Lower lobe of right lung (tissue), 2 donors: ENCODE results near the gene PCSK6. TPM values are rescaled to one million over a fixed set of nuclear protein-coding genes. Genes with fewer than 3 reads are reported as not detected.

Experiments used
- ATAC-seq, 2 donors: fragments of 200-7000 bp; cut with Tn5 transposase; one replicate each; pipeline ENCODE4 v1.9.1; 2020 to 2022; ENCODE audit warnings: mild to moderate bottlenecking in 2 of 2, moderate library complexity in 2 of 2
- DNase-seq: peaks from one replicate; pipeline ENCODE4 v3.0.0-alpha.2; 2020
- H3K27ac ChIP-seq: fragments of 200-600 bp; one replicate; pipeline ENCODE4 v1.8.0; 2022
- H3K27me3 ChIP-seq: fragments of 200-600 bp; one replicate; pipeline ENCODE4 v1.8.0; 2022; ENCODE audit warnings: low read depth
- H3K36me3 ChIP-seq: fragments of 200-600 bp; one replicate; pipeline ENCODE4 v1.8.0; 2022; ENCODE audit warnings: mild to moderate bottlenecking
- H3K4me1 ChIP-seq: fragments of 200-600 bp; one replicate; pipeline ENCODE4 v1.8.0; 2022
- H3K4me3 ChIP-seq: fragments of 200-600 bp; one replicate; pipeline ENCODE4 v1.8.0; 2022; ENCODE audit warnings: mild to moderate bottlenecking
- H3K9me3 ChIP-seq: fragments of 200-600 bp; one replicate; pipeline ENCODE4 v1.8.0; 2022
- intact Hi-C: fragments of 100-400 bp; cut with DNase I; formaldehyde crosslinking; loops from one replicate; pipeline ENCODE4 v1.11.0; 2022
- total RNA-seq: library from RNA; stranded (reverse); fragmentation: NEBNext Ultra II Directional; extraction: Animal tissue kit (Norgen Biotek cat#: 25700); gene quantifications from one replicate; pipeline ENCODE4 v1.2.1, GENCODE V29; 2021
- TF ChIP-seq, protein P1 (sequence below): fragments of 200-600 bp; IDR thresholded peaks from one replicate; pipeline ENCODE4 v1.8.0; 2022; ENCODE audit warnings: antibody characterized with exemption, mild to moderate bottlenecking
- donor health status: DM: no; HTN: yes; CAD: no; lungs with severe emphysema.

Gene PCSK6
- total RNA-seq, 1 donor from 2014 or later, result 12.3 TPM

DNA sequence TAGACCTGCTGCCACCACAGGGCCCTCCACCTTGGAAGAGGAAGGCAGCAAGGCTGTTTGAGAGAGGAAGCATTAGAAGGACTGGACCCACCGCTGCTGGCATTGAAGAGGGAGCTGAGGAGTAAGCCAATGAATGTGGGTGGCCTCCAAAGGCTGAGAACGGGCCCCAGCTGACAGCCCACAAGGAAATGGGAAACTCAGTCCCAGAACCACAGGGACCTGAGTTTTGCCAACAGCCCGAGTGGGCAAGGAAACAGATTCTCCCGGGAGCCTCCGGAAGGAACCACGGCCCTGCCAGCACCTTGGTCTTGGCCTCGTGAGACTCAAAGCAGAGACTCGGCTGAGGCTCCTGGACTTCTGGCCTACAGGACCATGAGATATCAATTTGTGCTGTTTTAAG lies 99.0 kb downstream of the PCSK6 start:
- no peaks in the 10 kb centered on the region for H3K36me3 ChIP-seq
- H3K27ac ChIP-seq, result no peak overlapping the region
- no peaks in the 10 kb centered on the region for H3K27me3 ChIP-seq
- H3K9me3 ChIP-seq, result no peaks in the 10 kb centered on the region
- H3K4me1 ChIP-seq, result no peaks in the 10 kb centered on the region
- H3K4me3 ChIP-seq, result no peak overlapping the region
- ATAC-seq, result no peak
- DNase-seq, result no peak
- intact Hi-C loops, result no loop called here
- TF ChIP-seq, protein P1, sequence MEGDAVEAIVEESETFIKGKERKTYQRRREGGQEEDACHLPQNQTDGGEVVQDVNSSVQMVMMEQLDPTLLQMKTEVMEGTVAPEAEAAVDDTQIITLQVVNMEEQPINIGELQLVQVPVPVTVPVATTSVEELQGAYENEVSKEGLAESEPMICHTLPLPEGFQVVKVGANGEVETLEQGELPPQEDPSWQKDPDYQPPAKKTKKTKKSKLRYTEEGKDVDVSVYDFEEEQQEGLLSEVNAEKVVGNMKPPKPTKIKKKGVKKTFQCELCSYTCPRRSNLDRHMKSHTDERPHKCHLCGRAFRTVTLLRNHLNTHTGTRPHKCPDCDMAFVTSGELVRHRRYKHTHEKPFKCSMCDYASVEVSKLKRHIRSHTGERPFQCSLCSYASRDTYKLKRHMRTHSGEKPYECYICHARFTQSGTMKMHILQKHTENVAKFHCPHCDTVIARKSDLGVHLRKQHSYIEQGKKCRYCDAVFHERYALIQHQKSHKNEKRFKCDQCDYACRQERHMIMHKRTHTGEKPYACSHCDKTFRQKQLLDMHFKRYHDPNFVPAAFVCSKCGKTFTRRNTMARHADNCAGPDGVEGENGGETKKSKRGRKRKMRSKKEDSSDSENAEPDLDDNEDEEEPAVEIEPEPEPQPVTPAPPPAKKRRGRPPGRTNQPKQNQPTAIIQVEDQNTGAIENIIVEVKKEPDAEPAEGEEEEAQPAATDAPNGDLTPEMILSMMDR, result no peak

DNA sequence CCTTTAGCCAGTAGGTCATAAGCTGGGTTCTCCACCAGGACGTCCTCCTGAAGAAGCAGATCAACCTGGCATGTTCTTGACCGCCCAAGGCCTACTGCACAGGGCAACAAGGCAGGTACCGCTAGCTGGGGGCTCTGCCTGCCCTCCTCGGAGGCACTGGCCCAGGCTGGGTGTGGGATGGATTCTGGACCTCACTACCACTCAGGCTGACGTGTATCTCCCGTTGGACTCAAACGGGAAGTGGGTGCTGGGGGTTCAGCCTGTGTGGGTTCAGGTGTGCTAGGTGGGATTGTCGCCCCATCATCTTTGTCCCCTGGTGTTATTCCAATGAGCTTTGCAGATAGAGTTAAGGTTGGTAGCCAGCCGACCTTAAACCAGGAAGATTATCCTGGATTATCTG lies 99.4 kb downstream of the PCSK6 start:
- peak in 1 of 2 donors; percentile 21 for ATAC-seq
- intact Hi-C loops, result no loop called here
- no peak for DNase-seq
- Histone ChIP-seq H3K36me3 (no peaks in the 10 kb centered on the region), H3K4me3 (no peak overlapping the region), H3K4me1 (no peaks in the 10 kb centered on the region), H3K9me3 (no peaks in the 10 kb centered on the region), H3K27me3 (no peaks in the 10 kb centered on the region), H3K27ac (no peak overlapping the region)
- TF ChIP-seq, protein P1, result no peak

DNA sequence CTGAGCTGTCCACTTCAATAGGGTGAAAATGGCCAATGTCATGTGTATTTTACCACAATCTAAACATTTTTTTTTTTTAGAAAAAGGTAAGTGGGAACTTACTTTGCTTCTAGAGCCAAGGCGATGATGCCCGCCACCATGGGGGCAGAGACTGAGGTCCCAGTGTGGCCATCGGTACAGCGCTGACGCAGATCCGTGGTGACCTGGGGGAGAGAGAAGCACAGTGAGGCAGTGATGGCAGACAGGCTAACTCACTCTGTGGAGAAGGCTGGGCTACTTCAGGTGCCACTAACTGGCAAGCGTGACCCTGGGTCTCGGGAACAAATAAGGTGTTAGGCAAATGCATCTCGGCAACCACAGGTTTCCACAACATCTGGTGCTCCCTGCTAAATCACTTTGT lies 100.1 kb downstream of the PCSK6 start:
- DNase-seq (no peak), ATAC-seq (no peak)
- H3K27ac ChIP-seq, result no peak overlapping the region
- H3K4me3 ChIP-seq, result no peak overlapping the region
- H3K9me3 ChIP-seq, result no peaks in the 10 kb centered on the region
- no peaks in the 10 kb centered on the region for H3K27me3 ChIP-seq
- no peaks in the 10 kb centered on the region for H3K36me3 ChIP-seq
- no peaks in the 10 kb centered on the region for H3K4me1 ChIP-seq
- TF ChIP-seq, protein P1, result no peak
- intact Hi-C loops, result no loop called here

- Histone ChIP-seq H3K27ac (no peak overlapping the region), H3K27me3 (no peaks in the 10 kb centered on the region), H3K4me1 (no peaks in the 10 kb centered on the region), H3K36me3 (no peaks in the 10 kb centered on the region), H3K4me3 (no peak overlapping the region), H3K9me3 (no peaks in the 10 kb centered on the region)
- DNase-seq, result no peak
- intact Hi-C loops, result no loop called here
- TF ChIP-seq, protein P1, result no peak
- no peak for ATAC-seq
Measured at GRCh38 chr15:101388046-101388445, 101.5 kb downstream of the PCSK6 start.

GRCh38 chr15:101387574-101387973 lies 101.9 kb downstream of the PCSK6 start:
- Histone ChIP-seq H3K9me3 (no peaks in the 10 kb centered on the region), H3K27me3 (no peaks in the 10 kb centered on the region), H3K4me1 (no peaks in the 10 kb centered on the region), H3K4me3 (no peak overlapping the region), H3K27ac (no peak overlapping the region), H3K36me3 (no peaks in the 10 kb centered on the region)
- ATAC-seq, result no peak
- no peak for DNase-seq
- intact Hi-C loops, result no loop called here
- TF ChIP-seq, protein P1, result no peak

- intact Hi-C loops, result no loop called here
- DNase-seq, result no peak
- TF ChIP-seq, protein P1, result no peak
Measured at GRCh38 chr15:101386967-101387366, 102.5 kb downstream of the PCSK6 start.

More at GRCh38 chr15:101386967-101387366, 102.5 kb downstream of the PCSK6 start:
- no peaks in the 10 kb centered on the region for H3K9me3 ChIP-seq
- no peak for ATAC-seq
- H3K4me3 ChIP-seq, result no peak overlapping the region
- no peaks in the 10 kb centered on the region for H3K36me3 ChIP-seq
- no peaks in the 10 kb centered on the region for H3K27me3 ChIP-seq
- no peaks in the 10 kb centered on the region for H3K4me1 ChIP-seq
- no peak overlapping the region for H3K27ac ChIP-seq
